RKO (cell line): ENCODE data around the gene DDX59.

ENCODE experiments used
- DNase-seq: peaks from one replicate; pipeline ENCODE4 v3.0.0-alpha.2; 2016; ENCODE audit warnings: low spot score

DDX59 gene

DNA sequence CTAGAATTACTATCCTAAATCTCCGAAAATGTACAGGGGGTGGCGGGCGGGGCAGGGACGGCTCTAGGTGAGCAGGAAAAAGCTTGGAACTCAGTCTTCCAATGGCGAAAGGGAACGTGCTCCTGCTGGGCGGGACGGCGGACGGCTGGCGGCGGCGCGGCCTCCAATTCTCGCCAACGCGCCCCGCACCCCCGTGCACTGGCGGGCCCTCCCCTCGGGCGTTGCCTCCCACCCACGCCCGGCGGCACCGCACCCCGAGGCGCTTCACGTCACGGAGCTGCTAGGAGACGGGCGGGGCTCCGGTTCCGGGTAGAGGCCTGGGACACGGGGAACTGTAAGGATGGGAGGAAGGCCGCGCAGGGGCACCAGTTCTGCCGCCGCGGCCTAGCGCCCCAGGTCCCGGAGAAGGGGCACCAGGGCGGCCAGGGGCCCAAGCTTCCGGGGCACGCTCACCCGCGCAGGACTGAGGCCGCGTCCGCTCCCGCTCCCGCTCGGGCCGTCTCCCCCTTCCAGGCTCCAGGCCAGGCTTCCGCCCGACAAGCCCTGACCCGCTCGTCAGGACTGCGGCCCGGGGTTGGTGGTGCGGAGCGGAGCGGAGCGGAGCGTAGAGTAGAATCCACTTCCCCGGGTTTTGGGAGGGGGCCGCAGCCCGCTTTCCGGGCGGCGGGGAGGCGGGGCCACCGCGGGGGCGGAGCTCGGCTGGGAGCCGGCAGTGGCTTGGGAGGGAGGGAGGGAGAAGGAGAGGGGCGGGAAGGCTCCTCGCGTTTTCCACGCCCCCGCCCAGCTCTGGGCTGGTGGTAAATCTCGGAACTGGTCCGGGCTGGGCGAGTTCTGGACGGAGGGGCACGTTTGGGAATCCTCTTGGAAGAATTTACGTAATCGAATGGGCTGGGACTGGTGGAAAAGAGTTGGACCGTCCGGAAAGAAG lies at the start of gene DDX59:
Gene DDX59 (minus strand): TSS at position 594 of the 928 bp plus-strand sequence. CDS start 3,167 bp downstream, outside the sequence.
- peak; percentile 98 for DNase-seq

GRCh38 chr1:200714504-200715187 lies 44.9 kb upstream of the DDX59 start:
- peak; percentile 26 for DNase-seq

- DNase-seq, result no peak
Observed at GRCh38 chr1:200710166-200710565, 40.5 kb upstream of the DDX59 start.

DNA sequence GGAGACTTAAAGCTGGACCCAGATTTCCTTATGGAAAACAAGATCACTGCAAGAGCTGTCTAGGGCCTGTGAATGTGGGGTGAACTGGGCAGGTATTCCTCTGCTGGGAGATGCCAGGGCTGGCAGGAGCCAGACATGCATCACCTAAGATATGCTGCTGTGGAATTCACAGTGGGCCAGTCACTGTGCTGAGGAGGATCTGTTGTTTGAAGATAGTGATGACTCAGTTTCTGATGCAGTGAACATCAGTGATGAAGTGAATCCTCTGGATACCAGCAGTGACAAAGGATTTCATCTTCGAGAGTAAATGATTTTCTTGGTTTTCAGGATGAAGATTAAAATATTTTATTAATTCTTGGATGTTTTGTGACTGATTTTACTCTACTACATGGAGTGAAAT lies 39.1 kb upstream of the DDX59 start:
- no peak for DNase-seq

- no peak for DNase-seq
Observed at GRCh38 chr1:200708161-200708560, 38.5 kb upstream of the DDX59 start.

DNA sequence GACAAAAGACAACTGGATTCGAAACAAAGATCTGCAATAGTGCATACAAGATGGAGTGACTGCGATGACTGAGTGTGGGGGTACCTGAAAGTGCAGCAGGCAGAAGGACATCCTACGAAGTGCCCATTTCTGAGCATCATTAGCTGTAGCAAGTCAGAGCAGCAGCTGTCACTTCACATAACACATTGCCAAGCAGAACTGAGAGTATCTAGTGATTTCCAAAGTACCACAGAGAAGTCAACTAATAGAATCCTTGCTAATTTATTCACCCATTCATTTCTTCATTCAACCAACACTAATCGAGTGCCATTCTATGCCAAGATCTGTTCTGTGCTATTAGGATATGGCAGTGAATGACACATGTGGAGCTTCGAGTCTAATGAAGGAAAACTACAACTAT lies 37.4 kb upstream of the DDX59 start:
- DNase-seq, result no peak

DNA sequence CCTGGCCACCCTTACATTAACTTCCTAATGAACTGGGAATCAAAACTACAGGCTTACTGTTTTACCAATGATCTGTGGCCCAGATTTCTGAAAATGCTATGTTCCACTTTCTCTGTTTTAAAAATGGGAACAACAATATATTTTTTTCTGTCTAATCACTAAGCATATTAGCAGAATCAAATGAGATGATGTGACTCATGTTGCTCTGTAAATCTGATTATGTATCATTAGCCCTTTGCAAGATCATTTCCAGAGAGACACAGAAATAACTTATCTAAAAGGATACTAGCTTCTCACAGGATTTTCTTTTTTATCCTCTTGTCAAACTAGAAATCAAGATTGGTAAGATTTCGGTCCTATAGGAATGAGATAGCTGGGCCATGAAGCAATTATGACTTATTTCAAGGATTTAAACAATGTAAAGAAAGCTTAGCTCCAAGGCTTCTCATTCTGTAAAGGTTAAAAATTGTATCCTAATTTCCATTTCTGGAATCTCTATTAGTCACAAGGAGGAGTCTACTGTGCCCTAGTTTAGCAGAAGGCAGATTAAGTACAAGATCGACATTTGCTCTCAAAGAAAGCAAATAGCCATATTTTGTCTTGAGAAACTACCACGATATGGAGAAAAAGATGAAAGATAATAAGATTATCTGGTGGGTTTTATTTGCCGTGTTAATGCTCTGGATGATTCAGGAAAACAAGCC lies 36.6 kb upstream of the DDX59 start:
- DNase-seq, result no peak

DNA sequence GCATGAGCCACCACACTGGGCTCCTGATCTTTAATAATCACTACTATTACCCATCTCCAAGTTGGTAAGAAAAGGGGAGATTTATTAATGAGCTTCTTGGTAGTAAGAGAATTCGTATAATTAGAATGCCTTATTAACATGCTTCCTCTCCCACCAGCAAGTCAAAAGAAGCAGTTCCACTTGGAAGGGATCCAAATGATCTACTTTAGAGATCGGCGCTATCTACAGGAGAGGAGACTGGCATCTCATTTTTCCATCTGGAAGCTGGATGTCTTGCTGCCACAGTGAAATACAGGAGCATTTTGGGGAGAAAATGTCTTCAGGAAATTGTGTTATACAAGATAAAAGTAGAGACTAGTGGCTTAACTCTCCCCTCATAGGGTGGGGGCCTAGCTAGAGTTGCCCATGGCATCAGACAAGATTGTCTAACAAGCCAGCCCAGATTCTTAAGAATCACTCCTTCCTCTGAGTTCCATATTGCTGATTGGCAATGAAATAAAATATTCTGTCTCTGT lies 35.3 kb upstream of the DDX59 start:
- DNase-seq, result no peak

- no peak for DNase-seq
Observed at GRCh38 chr1:200699871-200700270, 30.2 kb upstream of the DDX59 start.

- no peak for DNase-seq
Observed at GRCh38 chr1:200694738-200695137, 25.0 kb upstream of the DDX59 start.

- peak; percentile 27 for DNase-seq
Observed at GRCh38 chr1:200693327-200693726, 23.6 kb upstream of the DDX59 start.

DNA sequence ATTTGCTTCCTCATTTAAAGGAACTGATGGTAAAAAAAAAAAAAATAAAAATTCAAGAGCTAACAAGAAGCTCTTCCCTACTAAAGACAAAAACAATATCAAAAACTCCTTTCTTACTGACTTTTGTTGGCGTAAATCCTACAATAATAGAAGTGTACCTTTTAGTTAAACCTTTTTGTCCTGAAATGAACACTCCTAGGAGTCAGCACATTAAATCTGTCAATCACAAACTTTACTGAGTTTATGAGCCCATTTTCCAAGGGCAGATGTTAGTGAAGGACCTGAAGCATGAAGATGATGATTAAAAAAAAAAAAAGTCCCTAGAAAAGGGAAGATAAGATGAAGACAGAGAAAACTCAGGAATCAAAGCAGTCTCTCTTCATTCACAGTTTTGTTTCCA lies 22.6 kb upstream of the DDX59 start:
- no peak for DNase-seq

GRCh38 chr1:200686620-200687019 lies 16.9 kb upstream of the DDX59 start:
- DNase-seq, result no peak

- DNase-seq, result peak; percentile 35
Observed at GRCh38 chr1:200684015-200684414, 14.3 kb upstream of the DDX59 start.

DNA sequence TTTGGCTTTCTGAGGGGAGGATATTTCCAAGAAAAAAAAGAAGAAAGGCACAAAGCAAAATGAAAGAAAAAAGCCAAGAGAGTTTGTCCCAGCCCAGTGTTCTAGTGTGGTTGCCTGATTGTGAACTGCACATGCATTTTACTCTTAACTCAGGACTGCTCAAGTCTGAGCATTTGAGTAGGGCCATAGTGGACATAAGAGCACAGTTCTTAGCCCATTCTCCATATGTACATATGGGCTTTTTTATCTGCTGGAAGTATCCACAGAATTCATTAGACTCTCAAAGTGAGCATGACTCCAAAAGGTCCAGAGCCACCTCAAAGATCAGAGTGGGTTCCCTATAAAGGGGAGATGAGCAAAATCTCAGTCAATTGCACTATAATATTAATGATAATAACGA lies 13.6 kb upstream of the DDX59 start:
- DNase-seq, result no peak

GRCh38 chr1:200681231-200681630 lies 11.5 kb upstream of the DDX59 start:
- DNase-seq, result no peak

DNA sequence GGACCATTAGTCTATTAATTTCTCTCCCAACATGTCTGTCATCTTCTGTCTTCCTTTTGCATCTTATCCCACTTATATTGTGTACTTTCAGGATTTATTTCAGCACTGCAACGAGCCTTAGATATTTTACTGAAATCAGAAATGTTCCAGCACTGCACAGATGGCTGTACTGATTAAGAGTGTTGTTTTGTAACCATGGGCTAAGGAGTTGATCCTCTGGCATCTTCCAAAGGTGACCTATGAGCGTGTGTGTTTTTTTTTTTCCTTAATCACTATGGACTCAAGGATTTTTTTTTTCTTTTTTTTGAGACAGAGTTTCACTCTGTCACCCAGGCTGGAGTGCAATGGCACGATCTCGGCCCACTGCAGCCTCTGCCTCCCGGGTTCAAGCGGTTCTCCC lies 7.1 kb upstream of the DDX59 start:
- no peak for DNase-seq

DNA sequence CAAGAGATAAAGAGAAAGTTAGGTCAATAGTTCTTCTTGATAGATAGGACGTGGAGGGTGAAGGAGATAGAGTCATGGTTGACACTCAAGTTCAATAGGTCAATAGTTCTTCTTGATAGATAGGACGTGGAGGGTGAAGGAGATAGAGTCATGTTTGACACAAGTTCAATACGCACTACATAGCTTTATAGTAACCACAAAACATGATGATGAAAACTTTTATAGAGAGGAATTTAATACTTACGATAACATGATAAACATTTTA lies 5.8 kb upstream of the DDX59 start:
- no peak for DNase-seq

GRCh38 chr1:200674838-200675587 lies 5.3 kb upstream of the DDX59 start:
- DNase-seq, result no peak

DNA sequence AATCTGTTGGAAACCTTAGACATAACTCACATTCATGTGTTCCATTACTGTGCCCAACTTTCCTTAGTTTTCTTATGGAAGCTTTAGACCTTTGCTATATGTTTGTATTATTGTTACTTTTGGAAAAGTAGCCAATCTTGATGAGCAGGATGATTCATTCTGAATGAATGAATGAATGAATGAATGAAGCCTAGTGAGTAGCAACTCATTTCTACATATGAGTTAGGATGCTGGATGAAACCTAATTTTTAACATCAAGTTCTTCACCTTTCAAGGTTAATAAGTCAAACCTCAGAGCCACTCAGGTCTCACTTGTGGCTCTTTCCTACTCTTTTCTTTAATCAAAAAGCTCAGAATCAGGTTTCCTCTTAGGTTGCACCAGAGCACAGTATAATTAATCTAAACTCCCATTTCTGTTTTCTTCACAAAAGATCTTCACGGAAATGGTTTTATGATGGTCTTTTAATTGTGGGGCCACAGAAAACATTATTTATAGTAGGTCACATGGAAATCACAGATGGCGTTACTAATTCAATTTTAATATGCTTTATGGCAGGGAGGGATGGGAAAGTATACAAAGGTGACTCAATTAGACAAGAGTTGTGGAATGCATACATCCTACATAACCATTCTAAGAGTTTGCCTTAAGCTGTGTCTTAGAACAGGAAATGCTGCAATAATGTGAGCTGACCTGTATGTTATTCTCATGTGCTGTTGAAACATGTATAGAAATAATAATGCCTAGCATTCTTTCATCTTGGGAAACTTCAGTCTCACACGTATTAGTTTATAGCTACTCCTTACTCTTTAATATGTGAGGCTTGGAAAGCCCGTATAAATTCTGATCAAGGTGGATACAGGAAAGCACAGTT lies 4.5 kb upstream of the DDX59 start:
- DNase-seq, result no peak

GRCh38 chr1:200671235-200671786 lies 1.6 kb upstream of the DDX59 start:
- DNase-seq, result no peak
